HG03175 (cell line): ENCODE data around the gene SHISA3.

Experiments
- ATAC-seq: cut with Tn5 transposase; IDR thresholded peaks from one replicate; pipeline ENCODE4 v1.9.1; 2021; ENCODE audit warnings: mild to moderate bottlenecking, moderate library complexity; ENCODE audit not compliant: unreplicated experiment

Gene SHISA3

GRCh38 chr4:42442601-42443000 lies 45.3 kb downstream of the SHISA3 start:
- no peak for ATAC-seq

DNA sequence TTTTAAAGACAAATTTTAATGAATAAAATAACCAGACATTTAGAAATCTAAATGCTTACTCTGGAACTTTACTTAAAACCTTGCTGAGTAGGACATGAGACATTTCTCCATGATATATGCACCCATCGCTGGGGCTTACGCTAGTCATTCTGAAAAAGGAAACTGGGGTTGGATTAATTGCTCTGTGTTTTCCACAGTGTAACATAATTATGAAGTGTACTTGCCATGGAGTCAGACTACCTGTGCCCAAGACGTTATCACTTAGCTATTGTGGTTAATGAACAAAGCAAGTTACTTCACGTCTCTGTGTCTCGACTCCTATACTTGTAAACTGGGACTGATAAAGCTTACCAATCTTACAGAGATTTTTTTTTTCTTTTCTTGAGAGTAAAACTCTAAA lies 47.8 kb downstream of the SHISA3 start:
- no peak for ATAC-seq

DNA sequence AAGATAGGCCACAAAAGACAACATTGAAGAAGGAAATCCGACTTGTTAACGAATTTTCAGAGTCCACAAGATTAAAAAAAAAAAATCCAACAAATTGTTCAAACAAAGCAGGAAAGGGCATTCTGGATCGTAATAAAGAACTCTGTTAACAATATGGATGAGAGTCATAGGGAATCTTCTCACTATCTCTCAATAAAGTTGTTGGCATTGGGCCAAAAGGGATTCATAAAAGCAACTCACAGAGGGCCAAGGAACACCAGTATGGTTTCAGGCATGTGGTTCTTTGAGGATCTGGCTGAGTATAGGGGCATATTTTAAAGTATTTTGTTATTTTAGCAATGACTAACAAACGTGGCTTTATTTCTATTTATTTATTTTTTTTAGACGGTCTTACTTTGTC lies 49.5 kb downstream of the SHISA3 start:
- ATAC-seq, result no peak
